ENCODE measurements around the gene PCDHB2.
"Not testable (repeated sequence)": the region's sequence is repeated elsewhere in the genome, so short reads cannot be mapped to it uniquely, and the experiment has no call there.

Gene PCDHB2

DNA sequence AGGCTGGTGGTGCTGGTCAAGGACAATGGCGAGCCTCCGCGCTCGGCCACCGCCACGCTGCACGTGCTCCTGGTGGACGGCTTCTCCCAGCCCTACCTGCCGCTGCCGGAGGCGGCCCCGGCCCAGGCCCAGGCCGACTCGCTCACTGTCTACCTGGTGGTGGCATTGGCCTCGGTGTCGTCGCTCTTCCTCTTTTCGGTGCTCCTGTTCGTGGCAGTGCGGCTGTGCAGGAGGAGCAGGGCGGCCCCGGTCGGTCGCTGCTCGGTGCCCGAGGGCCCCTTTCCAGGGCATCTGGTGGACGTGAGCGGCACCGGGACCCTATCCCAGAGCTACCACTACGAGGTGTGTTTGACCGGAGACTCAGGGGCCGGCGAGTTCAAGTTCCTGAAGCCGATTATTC is 42.9 kb downstream of the PCDHB2 start:
- not testable (repeated sequence) for DNase-seq

Data from stimulated activated CD4-positive, alpha-beta T cell treated with anti-CD3 and anti-CD28 coated beads, Interleukin-1b, Interleukin-23, amount 100 ng/mL, for 48 hours (primary cell).